SK-N-SH treated with all-trans-retinoic acid at 6 μM for 48 hours (cell line): Measurements from ENCODE around the gene TRPV3.

Experiments used
- ARNTL ChIP-seq: fragments of 450-650 bp; formaldehyde crosslinking; IDR thresholded peaks from 2 replicates; pipeline ENCODE4 v1.5.0; 2020; ENCODE audit warnings: low read depth, mild to moderate bottlenecking, moderate library complexity, borderline replicate concordance
- ESRRG ChIP-seq: fragments of 250-450 bp; sonication (Bioruptor Pico); IDR thresholded peaks from 2 replicates; pipeline ENCODE4 v1.6.1; 2021; ENCODE audit warnings: mild to moderate bottlenecking
- ISL1 ChIP-seq: fragments of 250-450 bp; sonication (Bioruptor Pico); IDR thresholded peaks from 2 replicates; pipeline ENCODE4 v2.1.2; 2022; ENCODE audit warnings: mild to moderate bottlenecking, moderate library complexity
- TCF4 ChIP-seq: fragments of 250-450 bp; sonication (Bioruptor Pico); IDR thresholded peaks from 2 replicates; pipeline ENCODE4 v1.8.0; 2021; ENCODE audit warnings: mild to moderate bottlenecking, moderate library complexity, borderline replicate concordance
- ZC3H10 ChIP-seq: fragments of 250-450 bp; sonication (Bioruptor Pico); IDR thresholded peaks from 2 replicates; pipeline ENCODE4 v1.5.1; 2021; ENCODE audit warnings: mild to moderate bottlenecking, moderate library complexity
- ZNF70 ChIP-seq: fragments of 450-650 bp; formaldehyde crosslinking; IDR thresholded peaks from 2 replicates; pipeline ENCODE4 v1.5.0; 2020; ENCODE audit warnings: mild to moderate bottlenecking, moderate library complexity
- TF ChIP-seq, protein P1 (sequence below): fragments of 250-450 bp; sonication (Bioruptor Pico); IDR thresholded peaks from 2 replicates; pipeline ENCODE4 v1.8.0; 2020; ENCODE audit warnings: mild to moderate bottlenecking, moderate library complexity, borderline replicate concordance

DNA sequence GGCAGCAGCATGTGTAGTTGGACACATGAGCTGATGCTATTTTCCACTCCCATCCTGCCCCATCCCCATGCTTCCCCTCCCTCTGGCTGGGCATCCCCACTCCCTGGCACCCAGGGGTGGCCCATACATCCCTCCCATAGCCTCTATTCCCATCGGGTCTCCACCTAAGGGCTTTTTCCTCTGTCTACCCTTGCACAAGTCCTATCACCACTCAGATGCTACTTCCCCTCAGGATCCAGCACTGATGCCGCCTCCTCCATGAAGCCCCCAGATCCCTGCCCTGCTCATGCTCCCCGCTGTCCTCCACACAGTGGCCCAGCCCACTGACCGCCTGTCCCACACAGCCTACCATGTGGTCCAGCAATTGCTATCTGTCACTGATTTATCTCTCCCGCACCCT lies 35.8 kb upstream of the TRPV3 start:
- TF ChIP-seq ZC3H10 (CRISPR knock-in tag) (no peak), ARNTL (CRISPR knock-in tag) (no peak), ESRRG (CRISPR knock-in tag) (no peak), ISL1 (CRISPR knock-in tag) (no peak), TCF4 (CRISPR knock-in tag) (no peak), ZNF70 (CRISPR knock-in tag) (no peak)
- TF ChIP-seq, protein P1, sequence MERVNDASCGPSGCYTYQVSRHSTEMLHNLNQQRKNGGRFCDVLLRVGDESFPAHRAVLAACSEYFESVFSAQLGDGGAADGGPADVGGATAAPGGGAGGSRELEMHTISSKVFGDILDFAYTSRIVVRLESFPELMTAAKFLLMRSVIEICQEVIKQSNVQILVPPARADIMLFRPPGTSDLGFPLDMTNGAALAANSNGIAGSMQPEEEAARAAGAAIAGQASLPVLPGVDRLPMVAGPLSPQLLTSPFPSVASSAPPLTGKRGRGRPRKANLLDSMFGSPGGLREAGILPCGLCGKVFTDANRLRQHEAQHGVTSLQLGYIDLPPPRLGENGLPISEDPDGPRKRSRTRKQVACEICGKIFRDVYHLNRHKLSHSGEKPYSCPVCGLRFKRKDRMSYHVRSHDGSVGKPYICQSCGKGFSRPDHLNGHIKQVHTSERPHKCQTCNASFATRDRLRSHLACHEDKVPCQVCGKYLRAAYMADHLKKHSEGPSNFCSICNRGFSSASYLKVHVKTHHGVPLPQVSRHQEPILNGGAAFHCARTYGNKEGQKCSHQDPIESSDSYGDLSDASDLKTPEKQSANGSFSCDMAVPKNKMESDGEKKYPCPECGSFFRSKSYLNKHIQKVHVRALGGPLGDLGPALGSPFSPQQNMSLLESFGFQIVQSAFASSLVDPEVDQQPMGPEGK: no peak
